ENCODE measurements around the gene LCP2.

LCP2 gene

DNA sequence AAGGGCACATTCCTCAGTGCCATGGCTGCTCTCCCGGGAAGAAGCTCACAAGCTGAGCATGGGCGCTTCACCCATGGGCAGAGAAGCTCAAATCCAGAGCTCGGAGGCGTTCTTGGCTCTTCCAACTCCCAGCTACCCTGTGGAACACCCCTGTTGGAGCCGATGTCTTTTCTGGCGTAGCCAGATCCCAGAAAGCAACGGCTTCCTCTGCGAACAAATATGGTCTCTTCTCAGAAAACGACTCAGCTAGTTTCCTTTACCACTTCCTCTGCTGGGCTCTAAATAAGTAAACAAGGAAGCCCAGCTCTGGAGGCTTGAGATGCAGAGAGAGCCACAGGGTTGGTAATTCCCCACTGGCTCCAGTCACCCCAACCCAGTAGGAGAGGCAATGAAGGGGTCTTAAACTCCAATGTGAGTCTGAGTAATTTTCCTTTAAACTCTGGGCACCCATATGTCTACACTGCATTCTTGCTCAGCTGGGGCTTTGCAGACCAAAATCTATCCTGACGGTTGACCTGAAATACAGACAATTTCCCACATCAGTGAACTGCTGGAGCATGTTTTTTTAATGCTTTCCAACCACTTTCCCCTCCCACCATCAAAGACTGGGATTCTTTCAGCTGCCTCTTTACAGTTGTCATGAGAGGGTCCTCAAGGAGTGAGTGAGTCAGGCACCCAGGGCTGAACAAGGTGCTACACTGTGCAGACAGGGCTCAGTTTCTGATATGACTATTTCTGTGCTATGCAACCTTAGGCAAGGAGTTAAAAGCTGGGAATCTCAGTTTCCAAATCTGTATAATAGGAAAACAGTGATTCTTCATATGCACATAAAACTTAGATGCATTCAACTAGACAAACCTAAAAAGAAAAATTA lies at the start of gene LCP2:
TSS of gene LCP2 (minus strand) at position 189 of the 874 bp plus-strand sequence. CDS start at position 23, 166 bp downstream.
- DNase-seq, result peak; percentile 65

DNA sequence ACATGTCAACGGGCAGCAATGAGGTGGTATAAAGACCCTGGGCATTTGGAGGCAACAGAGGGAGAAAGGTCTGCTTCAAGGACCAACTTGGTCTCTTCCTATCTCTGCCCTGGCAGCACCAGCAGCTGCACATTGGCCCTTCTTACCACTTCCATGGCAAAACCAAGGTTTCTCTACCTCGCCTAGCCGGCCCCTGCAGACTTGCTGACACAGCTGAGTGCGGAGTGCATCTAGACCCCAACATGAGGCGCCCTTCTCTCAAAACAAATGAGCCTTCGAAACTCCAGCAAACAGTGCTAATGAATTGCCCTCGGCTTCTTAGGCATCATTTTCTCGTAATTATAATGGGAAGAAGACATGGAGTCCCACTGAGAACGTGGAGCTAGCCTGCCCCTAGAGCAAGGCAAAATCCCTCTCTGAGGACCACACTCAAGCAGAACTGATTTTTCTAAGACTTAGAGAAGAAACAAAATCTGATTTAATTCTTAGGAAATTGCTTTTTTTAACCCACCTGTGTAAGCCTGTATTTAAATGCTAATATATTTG lies 49.5 kb upstream of the LCP2 start:
- no peak for DNase-seq

DNA sequence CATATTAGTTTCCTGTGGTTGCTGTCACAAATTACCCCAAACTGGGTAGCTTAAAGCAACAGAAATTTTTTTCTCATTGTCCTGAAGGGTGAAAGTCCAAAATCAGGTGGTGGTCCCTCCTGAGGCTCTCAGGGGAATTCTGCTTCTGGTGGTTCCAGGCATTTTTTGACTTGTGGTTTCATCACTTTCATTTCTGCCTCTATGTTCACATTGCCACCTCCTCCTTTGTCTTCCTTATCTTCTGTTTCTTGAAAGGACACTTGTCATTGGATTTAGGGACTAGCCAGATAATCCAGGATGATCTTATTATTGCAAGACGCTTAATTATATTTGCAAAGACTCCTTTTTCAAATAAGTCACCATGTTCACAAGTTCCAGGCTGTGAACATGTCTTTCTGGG lies 48.4 kb upstream of the LCP2 start:
- no peak for DNase-seq

- DNase-seq, result no peak
Measured at GRCh38 chr5:170343177-170343576, 45.6 kb upstream of the LCP2 start.

- DNase-seq, result peak; percentile 23
Measured at GRCh38 chr5:170342153-170342725, 44.7 kb upstream of the LCP2 start.

DNA sequence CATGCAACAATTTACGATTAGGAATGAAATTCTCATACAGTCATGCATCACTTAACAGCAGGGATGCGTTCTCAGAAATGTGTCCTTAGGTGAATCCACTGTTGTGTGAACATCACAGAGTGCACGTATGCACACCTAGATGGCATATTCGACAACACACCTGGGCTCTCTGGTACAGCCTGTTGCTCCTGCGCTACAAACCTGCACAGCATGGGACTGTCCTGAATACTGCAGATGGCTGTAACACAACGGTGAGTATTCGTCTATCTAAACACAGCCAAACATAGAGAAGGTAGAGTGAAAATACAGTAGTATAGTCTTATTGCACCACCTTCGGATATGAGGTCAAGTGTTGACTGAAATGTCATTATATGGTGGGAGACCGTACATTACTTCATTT lies 44.0 kb upstream of the LCP2 start:
- DNase-seq, result no peak

DNA sequence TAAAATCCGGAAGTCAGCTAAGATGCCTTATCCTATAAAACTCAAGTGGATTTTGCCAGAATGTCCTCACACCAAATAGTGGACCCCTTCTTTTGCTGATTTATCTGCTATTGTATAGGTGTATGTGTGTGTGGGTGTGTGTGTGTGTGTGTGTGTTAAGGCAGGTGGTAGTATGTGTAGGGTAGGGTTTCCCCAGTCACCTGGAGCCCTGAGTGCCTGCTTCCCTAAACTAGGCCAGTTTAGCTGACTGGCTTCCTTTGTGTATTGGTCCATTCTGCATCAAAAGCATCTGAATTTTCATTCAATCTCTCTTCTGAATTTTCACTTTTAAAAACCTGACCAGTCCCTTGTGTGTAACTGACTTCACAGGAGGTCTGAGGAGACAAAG lies 42.2 kb upstream of the LCP2 start:
- DNase-seq, result no peak

- DNase-seq, result peak; percentile 72
Measured at GRCh38 chr5:170338933-170339779, 41.6 kb upstream of the LCP2 start.

GRCh38 chr5:170338291-170338690 lies 40.7 kb upstream of the LCP2 start:
- DNase-seq, result peak; percentile 22

DNA sequence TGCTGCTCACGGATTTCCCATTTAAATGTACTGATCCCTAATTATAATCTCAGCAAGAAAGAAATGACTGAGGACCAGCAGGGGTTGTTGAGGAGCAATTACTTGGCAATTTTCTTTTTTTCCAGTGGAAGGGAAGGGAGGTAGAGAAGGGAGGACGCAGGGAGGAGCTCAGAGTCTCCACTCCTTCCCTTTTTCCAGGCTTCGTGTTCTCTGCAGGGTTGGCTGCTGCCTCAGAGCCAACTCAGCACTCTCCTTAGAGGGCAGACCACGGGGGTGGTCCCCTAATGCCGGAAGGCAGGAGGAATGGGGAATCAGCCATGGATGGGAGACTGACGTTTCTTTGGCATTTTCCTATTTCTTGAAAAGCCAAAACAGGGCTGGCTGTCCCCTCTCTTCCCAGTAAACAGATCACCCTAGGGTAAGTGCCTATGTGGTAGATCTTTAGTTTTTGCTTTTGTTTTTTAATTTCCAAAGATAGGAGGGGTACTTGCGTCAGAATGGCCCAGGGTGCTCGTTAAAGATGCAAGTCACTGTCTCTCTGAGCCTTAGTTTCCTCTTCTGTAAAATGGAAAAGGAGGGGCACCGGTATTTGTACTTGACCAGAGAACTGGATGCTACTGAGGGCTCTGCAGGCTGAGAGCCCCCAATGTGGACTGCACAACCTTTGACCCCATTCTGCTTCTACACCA lies 39.6 kb upstream of the LCP2 start:
- peak; percentile 44 for DNase-seq

- peak; percentile 54 for DNase-seq
Measured at GRCh38 chr5:170336065-170336464, 38.5 kb upstream of the LCP2 start.

- peak; percentile 60 for DNase-seq
Measured at GRCh38 chr5:170334626-170335025, 37.0 kb upstream of the LCP2 start.

DNA sequence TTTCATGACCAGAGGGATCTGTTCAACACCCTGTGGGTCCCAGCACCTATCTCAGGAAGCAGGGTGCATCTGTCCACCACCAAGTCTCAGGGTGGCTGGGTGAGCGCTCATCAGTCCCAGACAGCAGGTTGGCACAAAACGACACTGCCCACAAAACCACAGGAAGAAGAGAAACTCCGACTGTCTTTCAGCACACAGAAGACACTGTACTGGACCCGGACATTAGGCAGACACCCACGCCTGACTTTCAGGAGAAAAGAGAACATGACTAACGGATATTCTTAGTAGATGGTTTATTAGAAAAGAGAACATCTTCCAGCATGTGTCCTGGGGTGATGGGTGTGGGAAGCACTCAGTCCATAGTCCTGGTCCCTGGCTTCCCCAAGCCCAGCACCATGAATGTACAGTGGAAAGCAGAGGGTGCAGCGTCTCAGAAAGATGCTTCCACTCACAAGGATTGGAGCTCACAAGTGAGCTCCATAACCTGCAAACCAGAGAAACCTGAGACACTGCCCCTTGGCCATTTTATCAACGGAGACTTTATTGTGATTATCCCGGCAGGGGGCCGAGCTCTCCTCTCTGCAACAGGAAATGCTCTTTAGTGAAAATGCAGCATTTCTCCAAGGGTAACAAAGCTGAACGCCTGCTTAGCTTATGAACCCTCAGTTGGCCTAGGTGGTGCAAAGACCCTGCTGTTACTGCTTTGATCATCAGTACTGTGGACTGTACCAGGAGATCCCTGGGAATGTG lies 35.8 kb upstream of the LCP2 start:
- peak; percentile 75 for DNase-seq

- peak; percentile 54 for DNase-seq
Measured at GRCh38 chr5:170332058-170332457, 34.5 kb upstream of the LCP2 start.

DNA sequence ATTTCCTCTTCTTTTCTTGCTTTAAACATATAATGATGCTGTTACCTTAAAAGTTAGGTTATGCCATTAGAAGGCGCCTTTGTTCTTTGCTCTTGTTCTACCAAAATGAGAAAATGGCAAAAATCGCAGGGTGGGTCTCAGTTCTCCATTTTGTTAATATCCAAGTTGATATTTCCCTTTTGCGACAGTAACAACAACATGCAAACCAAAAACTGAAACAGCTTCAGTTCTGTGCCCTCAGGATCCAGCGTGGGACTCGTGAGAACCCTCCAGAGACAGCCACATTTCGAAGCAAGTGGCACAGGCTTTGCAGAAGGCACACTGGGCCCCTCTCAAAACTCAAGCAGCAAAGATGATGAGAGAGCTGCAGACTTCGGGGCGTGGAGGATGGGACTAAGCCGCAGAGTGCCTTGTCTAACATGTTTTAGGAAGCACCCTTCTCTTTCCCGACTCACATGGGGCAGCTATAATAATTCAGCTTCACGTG lies 33.0 kb upstream of the LCP2 start:
- peak; percentile 67 for DNase-seq

DNA sequence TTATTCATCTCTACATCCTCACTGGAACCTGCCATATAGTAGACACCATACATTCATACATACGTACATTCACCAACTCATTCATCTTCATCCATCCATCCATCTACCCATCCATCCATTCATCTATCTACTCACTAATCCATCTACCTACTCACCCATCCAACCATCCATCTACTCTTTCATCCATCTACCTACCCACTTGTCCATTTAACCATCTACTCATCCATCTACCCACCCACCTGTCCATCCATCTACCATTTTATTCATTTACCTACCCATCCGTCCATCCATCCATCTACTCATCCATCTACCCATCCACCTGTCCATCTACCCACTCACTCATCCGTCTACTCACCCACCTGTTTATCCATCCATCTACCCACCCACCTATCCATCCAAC lies 31.9 kb upstream of the LCP2 start:
- peak; percentile 17 for DNase-seq

- no peak for DNase-seq
Measured at GRCh38 chr5:170327829-170328228, 30.3 kb upstream of the LCP2 start.

- DNase-seq, result no peak
Measured at GRCh38 chr5:170327168-170327567, 29.6 kb upstream of the LCP2 start.

DNA sequence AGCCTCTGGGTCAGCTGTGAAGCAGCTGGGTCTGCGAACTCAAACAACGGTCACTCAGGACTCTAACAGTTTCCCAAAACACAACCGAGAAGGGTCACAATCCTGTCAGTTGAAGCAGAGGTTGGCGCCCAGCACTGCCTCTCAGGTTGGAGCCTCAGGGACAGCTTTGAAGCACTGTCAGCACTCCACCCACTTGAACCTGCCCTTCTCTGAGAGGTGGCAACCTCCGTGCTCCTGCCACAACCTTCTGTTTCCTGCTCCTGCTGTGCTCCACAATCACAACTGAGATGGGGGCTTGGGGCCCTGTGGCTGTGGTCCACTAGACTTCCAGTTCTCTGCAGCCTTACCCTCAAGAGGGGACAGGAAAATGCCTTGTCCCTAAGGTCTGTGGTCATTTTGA lies 21.7 kb upstream of the LCP2 start:
- no peak for DNase-seq

DNA sequence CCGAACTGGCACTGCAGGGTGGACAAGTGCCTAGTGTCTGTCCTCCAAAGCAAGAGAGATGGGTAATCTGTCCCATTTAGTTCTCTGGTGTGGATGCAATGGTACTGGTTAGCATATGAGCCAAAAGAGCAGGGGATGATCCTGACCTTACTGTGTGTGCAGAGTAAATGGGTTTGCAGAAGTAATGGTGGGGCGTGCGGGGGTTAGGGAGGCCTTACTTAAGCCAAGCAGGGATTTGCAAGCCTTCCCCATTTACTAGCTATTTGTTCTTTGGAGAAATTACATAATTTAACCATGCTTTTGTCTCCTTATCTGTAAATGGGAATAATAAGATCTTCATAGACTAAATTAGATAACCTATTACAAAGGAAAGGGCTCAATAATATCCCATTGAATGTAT lies 19.9 kb upstream of the LCP2 start:
- DNase-seq, result no peak

- DNase-seq, result no peak
Measured at GRCh38 chr5:170316937-170317336, 19.4 kb upstream of the LCP2 start.

DNA sequence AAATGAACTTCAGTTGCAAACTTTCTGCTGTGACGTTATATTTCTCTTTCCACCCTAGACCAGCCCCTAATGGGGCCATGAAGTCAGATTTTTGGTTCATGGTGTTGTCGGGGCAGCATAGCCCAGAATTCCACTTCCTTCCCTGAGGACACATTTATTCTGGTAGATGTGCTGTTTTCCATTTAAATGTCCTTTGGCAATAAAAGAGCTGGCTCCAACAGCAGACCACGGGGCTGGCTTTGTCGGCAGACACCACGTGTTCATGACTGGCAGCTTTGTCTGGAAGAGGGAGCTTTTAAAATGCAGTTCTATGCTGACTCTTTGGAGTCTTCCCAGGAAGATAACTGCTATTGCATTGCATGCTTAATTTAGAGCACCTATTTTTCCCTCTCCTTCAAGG lies 17.6 kb upstream of the LCP2 start:
- DNase-seq, result no peak
